Activated CD8-positive, alpha-beta memory T cell treated with anti-CD3 and anti-CD28 coated beads for 24 hours (primary cell): ENCODE results near the gene PDE6A.

Experiments
- DNase-seq: peaks from one replicate; pipeline ENCODE4 v3.0.0-alpha.2; 2020

The PDE6A gene

DNA sequence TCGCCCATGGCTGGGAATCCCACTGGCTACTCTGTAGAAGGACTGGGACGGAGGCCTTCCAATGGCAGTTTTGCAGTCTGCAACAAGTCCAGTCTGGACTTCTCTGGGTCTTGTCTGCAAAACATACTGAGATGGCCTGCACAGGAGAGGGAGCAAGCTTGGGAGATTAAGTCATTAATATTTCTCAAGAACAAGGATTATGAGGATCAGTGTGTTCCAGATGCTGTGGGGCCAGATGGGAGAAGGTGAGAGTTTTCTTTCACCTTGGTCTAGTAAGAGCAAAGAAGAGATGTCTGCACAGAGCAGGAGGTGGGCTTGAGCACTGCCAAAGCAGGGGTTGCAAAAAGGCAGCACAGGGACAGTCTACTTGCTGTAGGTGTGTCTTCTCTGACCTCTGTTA, at the start of gene PDE6A:
TSS of gene PDE6A (minus strand) at position 128 of the 400 bp plus-strand sequence. CDS start at position 8, 120 bp downstream.
- DNase-seq = no peak

DNA sequence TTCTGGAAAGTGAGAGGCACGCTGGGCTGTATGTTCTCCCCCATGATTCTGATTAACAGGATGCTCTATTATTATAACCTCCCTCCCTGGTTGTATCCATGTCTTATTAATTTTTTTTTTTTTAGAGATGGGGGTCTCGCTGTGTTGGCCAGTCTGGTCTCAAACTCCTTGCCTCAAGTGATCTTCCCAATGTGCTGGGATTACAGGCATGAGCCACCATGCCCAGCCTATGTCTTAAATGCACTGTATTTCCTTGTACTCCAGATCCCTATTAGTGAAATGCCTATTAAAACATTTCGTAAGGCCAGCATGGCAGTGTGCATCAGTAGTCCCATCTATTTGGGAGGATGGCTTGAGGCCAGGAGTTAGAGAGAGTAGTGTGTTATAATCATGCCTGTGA, 48.9 kb upstream of the PDE6A start:
- DNase-seq = no peak

DNA sequence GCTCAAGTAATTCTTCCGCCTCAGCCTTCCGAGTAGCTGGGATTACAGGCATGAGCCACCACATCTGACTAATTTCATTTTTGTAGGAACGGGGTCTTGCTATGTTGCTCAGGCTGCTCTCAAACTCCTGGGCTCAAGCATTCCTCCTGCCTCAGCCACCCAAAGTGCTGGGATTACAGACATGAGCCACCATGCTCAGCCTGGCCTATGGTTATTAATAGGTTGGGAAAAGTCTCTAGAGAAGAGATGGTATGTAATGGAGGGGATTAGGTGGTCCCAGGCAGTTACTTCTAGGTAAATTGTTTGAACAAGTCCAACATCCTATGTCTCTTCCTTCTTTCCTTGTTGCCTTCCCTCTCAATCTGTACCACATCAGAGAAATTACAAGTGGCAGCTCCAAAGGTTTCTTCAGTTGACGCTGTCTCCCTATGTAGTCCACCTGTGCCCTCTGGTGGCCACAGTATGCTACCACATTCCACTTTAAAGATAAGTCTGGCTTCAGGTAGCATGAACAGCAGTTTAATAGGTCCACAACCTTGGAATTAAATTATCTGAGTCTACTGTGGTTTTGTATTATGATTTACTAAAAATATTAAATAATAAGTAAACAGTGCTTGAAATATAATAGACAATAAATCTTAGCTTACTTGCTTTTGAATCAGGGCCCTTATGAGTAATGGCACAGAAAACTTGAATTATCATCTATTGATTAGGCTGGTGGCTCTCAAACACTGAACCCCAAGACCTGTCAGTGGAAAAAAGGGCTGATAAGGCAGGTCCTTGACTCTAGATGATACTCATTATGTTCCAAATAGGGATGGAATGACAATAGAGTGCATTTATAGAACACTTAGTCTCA, 46.2 kb upstream of the PDE6A start:
- DNase-seq = peak; percentile 80

DNA sequence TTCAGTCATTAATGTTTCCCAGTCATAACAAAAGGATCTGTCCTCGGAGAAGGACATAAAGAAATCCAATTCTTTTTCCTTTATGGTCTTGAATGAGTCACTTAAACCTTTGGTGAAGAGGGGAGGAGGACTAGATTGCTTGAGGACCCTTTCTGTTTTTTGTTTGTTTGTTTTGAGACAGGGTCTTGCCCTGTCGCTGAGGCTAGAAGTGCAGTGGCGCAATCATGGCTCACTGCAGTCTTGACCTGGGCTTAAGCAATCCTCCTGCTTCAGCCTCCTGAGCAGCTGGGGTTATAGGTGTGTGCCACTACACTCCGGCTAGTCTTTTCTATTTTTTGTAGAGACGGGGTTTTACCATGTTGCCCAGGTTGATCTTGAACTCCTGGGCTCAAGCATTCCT, 43.5 kb upstream of the PDE6A start:
- DNase-seq = no peak

DNA sequence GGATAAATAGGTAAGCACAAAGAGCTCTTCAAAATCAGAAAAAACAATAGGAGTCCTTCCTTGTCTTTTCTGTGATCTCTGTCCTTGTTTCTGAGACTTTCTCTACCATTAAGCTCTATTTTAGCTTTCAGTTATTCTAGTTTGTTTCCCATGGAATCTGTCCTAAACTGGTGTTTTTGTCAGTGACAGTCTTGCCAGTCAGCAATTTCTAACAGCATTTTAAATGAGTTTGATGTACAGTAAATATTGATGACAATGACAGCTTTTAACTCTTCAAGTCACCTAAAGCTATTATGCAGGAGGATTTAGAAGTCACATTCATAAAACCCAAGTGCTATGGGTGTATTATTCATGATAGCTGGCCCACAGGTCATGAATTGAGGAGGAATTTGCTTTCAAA, 37.9 kb upstream of the PDE6A start:
- no peak for DNase-seq

DNA sequence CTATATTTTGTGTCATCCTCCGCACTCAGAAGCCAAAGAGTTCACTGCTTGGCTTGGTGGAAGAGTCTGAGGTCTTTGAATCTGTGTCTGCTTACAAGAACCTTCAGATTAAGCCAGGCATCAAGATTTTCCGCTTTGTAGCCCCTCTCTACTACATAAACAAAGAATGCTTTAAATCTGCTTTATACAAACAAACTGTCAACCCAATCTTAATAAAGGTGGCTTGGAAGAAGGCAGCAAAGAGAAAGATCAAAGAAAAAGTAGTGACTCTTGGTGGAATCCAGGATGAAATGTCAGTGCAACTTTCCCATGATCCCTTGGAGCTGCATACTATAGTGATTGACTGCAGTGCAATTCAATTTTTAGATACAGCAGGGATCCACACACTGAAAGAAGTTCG, 36.6 kb upstream of the PDE6A start:
- no peak for DNase-seq

DNA sequence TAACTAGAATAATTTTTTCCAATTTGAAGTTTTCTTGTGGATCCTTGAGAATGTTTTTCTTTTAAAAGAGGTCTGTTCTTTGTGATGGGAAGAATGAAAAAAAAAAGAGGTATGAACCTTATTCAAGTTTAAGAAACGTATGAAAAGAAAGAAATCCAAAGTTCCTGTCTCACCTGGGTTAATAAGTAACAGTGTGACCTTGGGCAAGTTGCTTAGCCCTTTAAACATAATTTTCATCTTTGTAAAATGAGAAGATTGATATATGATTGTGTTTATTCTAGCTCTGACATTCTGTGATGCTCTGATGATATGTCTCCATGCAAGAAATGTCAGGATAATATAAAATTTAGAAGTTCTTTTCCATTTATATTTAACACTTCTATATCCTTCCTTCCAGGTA, 35.3 kb upstream of the PDE6A start:
- DNase-seq = no peak

DNA sequence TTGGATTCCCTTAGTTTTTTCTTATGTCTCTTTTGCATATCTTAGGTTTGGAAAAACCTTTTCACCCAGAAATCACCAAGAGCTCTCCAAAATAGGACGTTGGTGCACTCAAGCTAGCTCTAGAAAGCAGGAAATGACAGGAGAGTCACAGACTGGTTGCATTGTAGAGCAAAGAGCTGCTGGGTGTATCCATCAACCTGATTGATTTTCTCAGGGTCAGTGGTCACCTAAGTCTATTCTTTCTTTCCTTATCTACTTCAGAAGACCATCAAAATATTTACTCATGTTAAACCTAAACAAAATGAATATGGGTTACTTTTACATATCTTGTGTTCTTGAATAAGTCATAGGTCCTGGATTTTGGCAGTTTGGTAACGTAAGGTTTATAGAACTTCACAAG, 30.8 kb upstream of the PDE6A start:
- no peak for DNase-seq

DNA sequence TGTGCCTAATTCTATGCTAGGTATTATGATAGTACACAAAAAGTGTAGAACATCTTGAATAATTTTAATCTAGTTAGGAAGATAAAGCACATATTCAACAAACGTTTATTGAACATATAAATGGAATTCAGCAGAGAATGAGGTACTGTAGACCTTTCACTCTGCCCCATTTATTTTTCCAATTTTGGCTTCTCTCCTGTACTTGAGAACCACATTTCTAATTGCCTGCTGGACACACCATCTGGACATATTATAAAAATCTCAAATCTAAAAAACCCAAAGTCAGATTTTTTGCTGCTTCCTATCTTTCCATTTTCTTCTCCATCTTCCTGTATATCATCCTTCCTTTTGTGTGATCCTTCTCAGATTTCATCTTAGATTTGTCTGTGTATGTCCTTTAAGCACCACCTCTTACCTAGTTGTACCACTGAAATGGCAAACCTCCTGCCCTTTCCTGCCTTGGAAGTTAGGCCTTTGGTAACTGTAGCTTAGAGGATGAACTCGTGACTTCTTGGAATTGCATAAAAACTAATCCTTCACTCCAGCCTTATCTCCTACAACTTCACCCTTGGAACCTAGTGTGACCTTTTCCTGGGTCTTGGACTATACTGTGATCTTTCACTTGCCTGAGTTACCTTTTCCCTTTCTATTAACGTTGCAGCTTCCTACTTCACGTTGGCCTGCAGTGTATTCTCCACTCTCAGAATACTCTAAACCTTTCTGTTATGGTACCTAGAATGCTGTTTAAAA, 24.8 kb upstream of the PDE6A start:
- DNase-seq = no peak

DNA sequence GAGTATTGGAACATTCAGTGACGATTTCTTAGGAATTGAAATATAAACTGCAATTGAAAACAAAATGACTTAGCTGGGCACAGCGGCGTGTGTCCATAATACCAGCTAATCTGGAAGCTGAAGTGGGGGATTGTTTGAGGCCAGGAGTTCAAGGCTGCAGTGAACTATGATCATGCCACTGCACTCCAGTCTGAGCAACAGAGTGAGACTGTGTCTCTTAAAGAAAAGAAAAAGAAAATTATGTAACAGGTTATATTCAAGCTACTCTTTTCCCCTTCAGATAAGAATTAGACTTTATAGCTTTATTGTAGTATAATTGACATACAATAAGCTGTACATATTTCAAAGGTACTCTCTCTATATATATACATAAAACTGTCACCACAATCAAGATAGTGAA, 22.4 kb upstream of the PDE6A start:
- DNase-seq = no peak

DNA sequence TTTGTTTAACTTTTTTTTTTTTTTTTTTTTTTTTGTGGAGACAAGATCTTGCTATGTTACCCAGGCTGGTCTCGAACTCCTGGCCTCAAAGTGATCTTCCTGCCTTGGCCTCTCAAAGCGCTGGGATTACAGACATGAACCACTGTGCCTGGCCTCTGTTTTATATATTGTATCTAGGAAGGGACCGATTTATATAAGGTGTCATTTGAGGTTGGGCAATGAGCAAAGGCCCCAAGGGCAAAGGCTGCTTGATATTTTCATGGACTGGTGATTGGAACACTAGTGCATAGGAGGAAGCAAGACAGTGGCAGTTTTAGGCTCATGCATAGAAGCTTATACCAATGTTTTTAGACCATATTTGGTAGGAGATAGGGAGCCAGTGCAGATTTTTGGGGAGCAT, 19.1 kb upstream of the PDE6A start:
- DNase-seq = no peak

DNA sequence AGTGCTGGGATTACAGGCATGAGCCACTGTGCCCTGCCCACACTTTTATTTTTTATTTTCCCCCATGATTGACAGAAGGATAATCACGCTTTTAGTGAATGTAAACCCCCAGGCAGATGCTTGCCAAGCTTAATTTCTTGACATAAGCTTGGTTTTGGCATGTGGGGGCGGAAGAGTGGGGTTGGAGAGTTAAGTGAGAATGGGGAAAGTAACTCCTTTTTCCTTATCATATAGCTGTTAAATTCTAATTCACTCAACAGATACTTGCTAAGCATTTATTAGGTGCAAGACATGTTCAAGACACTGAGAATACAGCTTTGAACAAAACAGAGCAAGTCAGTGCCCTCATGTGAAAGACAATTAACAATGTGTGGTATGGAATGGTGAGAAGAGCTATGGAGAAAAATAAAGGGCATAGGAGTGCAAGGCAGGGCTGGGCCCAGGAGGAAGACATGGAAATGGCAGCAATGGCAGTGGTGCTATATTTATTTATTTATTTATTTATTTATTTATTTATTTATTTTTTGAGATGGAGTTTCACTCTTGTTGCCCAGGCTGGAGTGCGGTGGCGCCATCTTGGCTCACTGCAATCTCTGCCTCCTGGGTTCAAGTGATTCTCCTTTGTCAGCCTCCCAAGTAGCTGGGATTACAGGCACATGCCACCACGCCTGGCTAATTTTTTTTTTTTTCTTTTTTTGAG, 18.2 kb upstream of the PDE6A start:
- no peak for DNase-seq

DNA sequence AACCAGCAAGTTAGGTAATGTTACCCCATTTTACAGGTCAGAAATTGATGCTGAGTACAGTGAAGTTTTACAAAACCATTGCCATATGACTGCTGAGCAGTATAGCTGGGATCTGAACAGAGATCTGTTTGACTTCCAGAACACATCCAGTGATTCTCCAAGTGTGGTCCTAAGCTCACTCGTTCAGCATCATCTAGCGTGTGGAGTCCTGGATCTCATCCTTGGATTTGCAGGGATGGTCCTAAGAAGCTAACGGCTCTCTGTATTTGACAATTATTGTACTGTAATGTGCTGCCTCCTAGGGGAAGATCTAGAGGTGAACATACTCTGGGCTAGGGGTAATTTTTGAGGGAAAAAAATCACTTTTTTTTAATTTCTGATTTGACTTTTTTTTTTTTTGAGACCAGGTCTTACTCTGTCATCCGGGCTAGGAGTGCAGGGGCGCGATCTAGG, 17.4 kb upstream of the PDE6A start:
- no peak for DNase-seq

DNA sequence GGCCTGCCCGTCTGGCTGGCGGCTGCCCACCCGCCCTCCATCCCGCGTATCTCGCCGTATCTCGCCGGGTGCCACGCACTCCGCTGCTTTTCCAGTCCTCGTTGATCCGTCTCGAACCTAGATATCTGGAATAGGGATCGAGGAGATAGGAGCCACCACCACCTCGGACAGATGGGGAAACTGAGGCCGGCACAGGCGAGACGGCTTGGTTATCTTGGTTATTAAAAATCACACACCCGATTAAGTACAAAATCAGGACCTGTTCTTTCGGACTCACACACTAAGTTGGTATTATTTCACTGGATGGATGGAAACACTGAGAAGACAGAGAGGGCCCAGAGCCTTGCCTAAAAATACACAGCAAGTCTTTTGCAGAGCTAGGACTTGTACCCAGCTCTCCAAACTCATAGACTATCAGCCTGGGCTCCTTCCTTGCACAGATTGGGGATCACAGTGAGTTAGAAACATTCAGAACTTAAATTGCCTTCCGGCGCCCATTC, 16.6 kb upstream of the PDE6A start:
- no peak for DNase-seq

DNA sequence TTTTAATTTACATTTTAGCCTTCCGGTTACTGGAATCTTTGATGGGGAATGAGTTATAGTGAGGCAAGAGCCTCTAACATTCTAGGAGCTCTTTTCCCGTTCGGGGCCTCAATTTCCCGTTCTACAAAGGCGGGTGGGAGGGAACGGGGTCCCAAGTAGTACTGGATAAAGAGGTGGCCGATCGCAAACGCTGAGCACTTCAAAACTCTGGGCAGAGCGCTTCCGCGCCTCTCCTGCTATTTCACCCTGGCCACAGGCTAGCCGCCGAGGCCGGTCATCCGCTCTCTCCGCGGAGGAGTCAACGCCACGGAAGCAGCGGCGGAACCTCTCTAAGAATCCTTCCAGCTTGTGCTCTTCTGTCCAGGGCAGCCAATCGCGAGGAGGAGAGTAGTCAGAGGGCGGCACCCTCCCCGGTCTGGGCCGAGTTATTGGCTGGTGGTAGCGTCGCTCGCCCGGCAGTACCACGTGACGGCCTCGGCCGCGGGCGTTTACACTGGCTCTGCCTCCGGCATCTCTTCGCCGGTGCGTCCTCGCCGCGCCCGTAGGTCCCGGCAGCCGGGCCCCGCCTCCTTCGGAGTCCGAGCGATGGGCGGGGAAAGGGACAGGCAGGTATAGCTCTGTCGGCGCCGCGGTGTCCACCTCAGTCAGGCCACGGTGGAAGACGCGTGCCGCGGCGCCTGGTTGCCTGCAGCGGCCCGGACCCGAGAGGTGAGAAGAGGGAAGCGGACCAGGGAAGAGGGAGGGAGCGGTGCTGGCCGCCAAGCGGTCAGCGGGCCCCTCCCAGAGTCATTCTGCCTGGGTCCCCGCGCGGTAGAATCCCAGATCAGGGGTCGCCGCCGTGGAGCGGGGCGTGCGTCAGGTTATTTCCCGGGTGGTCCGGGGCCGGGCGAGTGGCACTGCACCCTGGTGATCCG, 15.9 kb upstream of the PDE6A start, which contains the start of gene SLC26A2:
TSS of gene SLC26A2 (plus strand) at position 487 of the 914 bp plus-strand sequence. CDS start 16,895 bp downstream, outside the sequence.
- peak; percentile 94 for DNase-seq

DNA sequence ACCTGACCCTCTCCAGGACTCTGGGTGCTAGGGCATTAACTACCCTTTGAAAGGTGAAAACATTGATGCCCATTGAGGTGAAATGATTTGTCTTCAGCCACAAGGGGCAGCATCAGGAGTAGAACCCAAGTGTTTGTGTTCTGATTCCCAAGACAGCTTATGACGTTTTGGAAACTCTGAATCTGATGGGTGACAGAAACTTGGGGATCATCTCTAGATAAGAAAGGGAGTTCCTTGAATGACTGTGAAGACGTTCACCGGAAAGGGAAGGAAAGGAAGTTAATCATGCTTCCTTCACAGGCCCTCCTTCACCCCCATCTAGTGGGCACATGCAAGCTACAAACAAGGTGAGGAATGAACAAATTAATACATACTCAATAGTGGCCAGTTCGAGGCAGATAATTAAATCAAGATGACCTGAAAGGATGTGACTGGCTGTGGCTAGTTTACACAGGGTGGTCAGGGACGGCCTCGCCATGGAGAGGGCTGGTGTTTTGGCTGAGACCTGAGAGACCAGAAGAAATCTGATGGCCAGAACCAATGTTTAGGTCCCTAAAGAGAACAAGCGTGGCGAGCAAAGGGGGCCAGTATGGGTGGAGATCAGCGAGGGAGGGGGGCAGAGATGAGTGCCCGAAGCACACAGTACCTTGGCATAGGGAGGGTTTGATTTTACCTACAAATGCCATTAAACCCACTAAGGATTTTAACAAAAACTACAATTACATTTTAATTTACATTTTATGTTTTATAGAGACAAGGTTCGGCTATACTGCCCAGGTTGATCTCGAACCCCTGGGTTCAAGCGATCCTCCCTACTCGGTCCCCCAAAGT, 15.0 kb upstream of the PDE6A start:
- DNase-seq = peak; percentile 78

DNA sequence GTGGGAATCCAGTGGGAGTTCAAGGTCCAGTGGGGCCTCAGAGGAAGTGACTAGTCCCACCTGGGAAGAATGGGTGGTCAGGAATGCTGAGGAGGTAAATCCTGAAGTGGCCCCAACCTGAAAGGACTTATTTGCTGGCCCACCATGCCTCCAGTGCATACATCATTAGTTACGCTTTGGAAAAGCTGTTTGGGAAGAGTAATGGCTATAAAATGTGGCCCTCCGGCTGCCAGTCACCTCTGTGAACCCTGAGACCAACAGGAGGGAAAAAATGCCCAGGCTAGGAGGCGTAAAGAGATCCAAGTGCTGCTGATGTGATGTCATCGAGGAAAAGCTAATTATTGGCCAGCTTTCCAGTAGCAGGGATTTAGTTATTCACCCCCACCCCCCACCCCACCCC, 13.3 kb upstream of the PDE6A start:
- no peak for DNase-seq

DNA sequence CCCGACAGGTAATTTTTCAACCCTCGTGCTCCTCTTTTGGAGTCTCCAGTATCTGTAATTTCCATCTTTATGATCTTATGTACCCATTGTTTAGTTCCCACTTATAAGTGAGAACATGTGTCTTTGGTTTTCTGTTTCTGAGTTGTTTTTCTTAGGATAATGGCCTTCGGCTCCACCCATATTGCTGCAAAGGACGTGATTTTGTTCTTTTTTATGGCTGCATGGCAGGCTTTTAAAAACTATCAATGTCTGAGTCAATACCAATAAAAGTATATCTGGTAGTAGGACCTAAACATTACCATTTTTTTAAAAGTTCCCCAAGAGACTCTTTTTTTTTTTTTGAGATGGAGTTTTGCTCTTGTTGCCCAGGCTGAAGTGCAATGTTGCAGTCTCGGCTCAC, 12.1 kb upstream of the PDE6A start:
- DNase-seq = no peak

DNA sequence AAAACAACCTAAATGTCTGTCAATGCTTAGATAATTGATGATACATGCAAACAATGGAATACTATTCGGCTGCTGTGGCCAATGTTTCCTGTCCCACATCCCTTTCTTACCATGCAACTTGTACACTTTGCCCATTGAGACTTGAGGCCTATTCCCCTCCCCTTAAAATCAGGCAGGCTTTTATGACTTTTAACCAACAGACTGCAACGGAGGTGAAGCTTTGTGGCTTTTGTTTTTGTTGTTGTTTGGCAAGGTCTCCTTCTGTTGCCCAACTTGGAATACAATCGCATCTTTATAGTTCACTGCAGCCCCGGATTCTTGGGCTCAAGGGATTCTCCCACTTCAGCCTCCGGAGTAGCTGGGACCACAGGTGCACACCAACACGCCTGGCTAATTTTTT, 10.2 kb upstream of the PDE6A start:
- DNase-seq = no peak

DNA sequence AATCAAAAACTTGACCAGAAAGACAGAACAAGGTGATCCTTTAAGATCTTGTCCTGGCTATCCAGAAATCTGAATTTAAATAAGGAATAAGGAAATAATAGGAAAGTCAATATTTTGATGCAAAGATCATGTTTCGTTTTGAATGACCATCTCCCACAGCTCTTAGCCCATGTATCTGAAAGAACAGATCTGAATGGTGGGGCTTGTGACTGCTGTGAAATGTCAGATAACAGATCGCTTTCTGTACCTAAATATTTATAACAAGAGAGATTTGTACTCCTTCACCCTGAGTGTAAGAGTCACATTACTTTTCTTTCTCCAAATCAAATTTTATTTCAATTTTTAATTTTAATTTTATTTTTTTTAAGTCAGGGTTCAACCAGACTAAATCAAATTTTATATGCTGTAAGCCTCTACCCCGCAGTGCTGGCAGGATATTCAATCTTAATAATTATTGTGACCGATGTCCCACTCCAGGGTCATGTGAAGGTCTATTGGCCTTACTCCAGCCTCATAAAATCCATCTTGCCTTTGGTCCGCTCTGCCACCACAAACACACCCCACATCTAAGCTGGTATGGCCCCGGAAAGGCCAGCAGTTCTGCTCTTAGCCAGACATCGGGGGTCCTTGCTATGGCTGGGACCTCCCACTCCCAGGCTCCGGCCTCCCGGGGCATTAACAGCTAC, 9.0 kb upstream of the PDE6A start:
- DNase-seq = no peak
